Nephron progenitor cell (in vitro differentiated cells): ENCODE results near the gene CSMD2.
A peak's percentile ranks its signal among the peaks of the same experiment; 100 is the strongest.

Source experiments
- DNase-seq: peaks from one replicate; pipeline ENCODE4 v3.0.0; 2021
- H3K27ac Mint-ChIP-seq: 2 replicates; pipeline ENCODE4 v1.8.0; 2021; ENCODE audit warnings: mild to moderate bottlenecking, moderate library complexity, mixed read lengths
- H3K27me3 Mint-ChIP-seq: 2 replicates; pipeline ENCODE4 v1.8.0; 2021; ENCODE audit warnings: mild to moderate bottlenecking, low read depth, mixed read lengths; ENCODE audit not compliant: poor library complexity
- H3K36me3 Mint-ChIP-seq: 2 replicates; pipeline ENCODE4 v1.8.0; 2021; ENCODE audit warnings: low read depth, mixed read lengths
- H3K4me1 Mint-ChIP-seq: 2 replicates; pipeline ENCODE4 v1.8.0; 2021; ENCODE audit warnings: mixed read lengths
- H3K4me3 Mint-ChIP-seq: 2 replicates; pipeline ENCODE4 v1.8.0; 2021; ENCODE audit warnings: mild to moderate bottlenecking, moderate library complexity, mixed read lengths
- H3K9me3 Mint-ChIP-seq: 2 replicates; pipeline ENCODE4 v1.8.0; 2021; ENCODE audit warnings: mild to moderate bottlenecking, moderate library complexity, mixed read lengths
- CTCF ChIP-seq: fragments of 200-600 bp; sonication (generic); IDR thresholded peaks from 2 replicates; pipeline ENCODE4 v1.5.0; 2021; ENCODE audit warnings: antibody characterized with exemption

The CSMD2 gene

GRCh38 chr1:34149501-34149900, 15.5 kb downstream of the CSMD2 start:
- no peak for DNase-seq
- Mint-ChIP-seq H3K27me3 (peaks cover 20% of the 10 kb centered on the region), H3K4me3 (no peak overlapping the region), H3K36me3 (no peaks in the 10 kb centered on the region), H3K4me1 (peaks cover 5% of the 10 kb centered on the region), H3K27ac (peak overlapping the region; percentile 78), H3K9me3 (no peaks in the 10 kb centered on the region)
- TF ChIP-seq CTCF: no peak

- Mint-ChIP-seq H3K9me3 (no peaks in the 10 kb centered on the region), H3K36me3 (no peaks in the 10 kb centered on the region), H3K27me3 (peaks cover 20% of the 10 kb centered on the region), H3K27ac (no peak overlapping the region), H3K4me1 (peaks cover 5% of the 10 kb centered on the region), H3K4me3 (no peak overlapping the region)
- TF ChIP-seq CTCF: no peak
- no peak for DNase-seq
Measured at GRCh38 chr1:34147301-34147700, 17.7 kb downstream of the CSMD2 start.

GRCh38 chr1:34144766-34145165, 20.3 kb downstream of the CSMD2 start:
- peaks cover 9% of the 10 kb centered on the region for H3K4me1 Mint-ChIP-seq
- H3K36me3 Mint-ChIP-seq: no peaks in the 10 kb centered on the region
- no peak for DNase-seq
- H3K4me3 Mint-ChIP-seq: no peak overlapping the region
- no peaks in the 10 kb centered on the region for H3K9me3 Mint-ChIP-seq
- peaks cover 16% of the 10 kb centered on the region for H3K27me3 Mint-ChIP-seq
- no peak for TF ChIP-seq CTCF
- no peak overlapping the region for H3K27ac Mint-ChIP-seq

GRCh38 chr1:34143975-34144374, 21.1 kb downstream of the CSMD2 start:
- Mint-ChIP-seq H3K9me3 (no peaks in the 10 kb centered on the region), H3K27ac (no peak overlapping the region), H3K27me3 (peaks cover 11% of the 10 kb centered on the region), H3K4me3 (no peak overlapping the region), H3K36me3 (no peaks in the 10 kb centered on the region), H3K4me1 (peaks cover 9% of the 10 kb centered on the region)
- no peak for TF ChIP-seq CTCF
- no peak for DNase-seq

GRCh38 chr1:34140011-34140676, 24.9 kb downstream of the CSMD2 start:
- Mint-ChIP-seq H3K4me1 (peaks cover 5% of the 10 kb centered on the region), H3K9me3 (no peaks in the 10 kb centered on the region), H3K36me3 (no peaks in the 10 kb centered on the region), H3K27me3 (peaks cover 2% of the 10 kb centered on the region), H3K4me3 (no peak overlapping the region), H3K27ac (no peak overlapping the region)
- TF ChIP-seq CTCF: no peak
- no peak for DNase-seq

GRCh38 chr1:34137411-34137810, 27.6 kb downstream of the CSMD2 start:
- H3K9me3 Mint-ChIP-seq: no peaks in the 10 kb centered on the region
- H3K27ac Mint-ChIP-seq: no peak overlapping the region
- H3K36me3 Mint-ChIP-seq: no peaks in the 10 kb centered on the region
- peaks cover 5% of the 10 kb centered on the region for H3K4me1 Mint-ChIP-seq
- DNase-seq: no peak
- TF ChIP-seq CTCF: no peak
- H3K4me3 Mint-ChIP-seq: no peak overlapping the region
- H3K27me3 Mint-ChIP-seq: peaks cover 2% of the 10 kb centered on the region
